Gastrocnemius medialis (tissue), 4 donors: ENCODE data around the gene HYAL4. TPM values are rescaled to one million over a fixed set of nuclear protein-coding genes. Genes with fewer than 3 reads are reported as not detected.

Experiments
- ATAC-seq, 2 donors: fragments of 150-250 bp; one replicate each; pipeline ENCODE4 v1.9.1; 2016
- DNase-seq, 2 donors: peaks; one replicate each; pipeline ENCODE4 v3.0.0-alpha.2; 2019
- H3K27ac ChIP-seq, 4 donors: fragments of 200-600 bp; sonication (generic); 1 replicate in 1 of 4; 2 replicates in 3 of 4; pipeline ENCODE4 v1.5.1; 2016 to 2018; ENCODE audit warnings: mild to moderate bottlenecking in 2 of 4, moderate library complexity in 1 of 4
- H3K27me3 ChIP-seq, 3 donors: fragments of 200-600 bp; sonication (generic) in 2 of 3; 1 replicate in 1 of 3; 2 replicates in 2 of 3; pipeline versions ENCODE4 v1.5.1 to v1.6.0; 2016 to 2019; ENCODE audit warnings: mild to moderate bottlenecking in 1 of 3, moderate library complexity in 1 of 3
- H3K36me3 ChIP-seq, 2 donors: fragments of 200-600 bp; sonication (generic) in 1 of 2; one replicate each; pipeline ENCODE4 v1.5.1; 2017 to 2018
- H3K4me1 ChIP-seq, 2 donors: fragments of 200-600 bp; sonication (generic) in 1 of 2; one replicate each; pipeline ENCODE4 v1.5.1; 2016 to 2017; ENCODE audit warnings: mild to moderate bottlenecking in 2 of 2
- H3K4me3 ChIP-seq, 4 donors: fragments of 200-600 bp; sonication (generic) in 3 of 4; 1 replicate in 1 of 4; 2 replicates in 3 of 4; pipeline ENCODE4 v1.5.1; 2016 to 2019; ENCODE audit warnings: mild to moderate bottlenecking in 2 of 4
- H3K9me3 ChIP-seq, 3 donors: fragments of 200-600 bp; sonication (generic) in 2 of 3; 1 replicate in 1 of 3; 2 replicates in 2 of 3; pipeline ENCODE4 v1.5.1; 2016 to 2019
- CTCF ChIP-seq, 5 experiments: fragments of 450-650 bp in 3 of 5; fragments of 200-600 bp in 2 of 5; sonication (generic) in 2 of 5; IDR thresholded peaks in 4 of 5; conservative IDR thresholded peaks in 1 of 5; 1 replicate in 4 of 5; 2 replicates in 1 of 5; pipeline ENCODE4 v1.5.1; 2016 to 2019; ENCODE audit warnings: antibody characterized with exemption in 5 of 5, mild to moderate bottlenecking in 3 of 5, moderate library complexity in 3 of 5
- POLR2A ChIP-seq, 2 donors: fragments of 450-650 bp; IDR thresholded peaks; one replicate each; pipeline ENCODE4 v1.6.1; 2017; ENCODE audit warnings: antibody characterized with exemption in 2 of 2, mild to moderate bottlenecking in 2 of 2, moderate library complexity in 2 of 2
- in situ Hi-C, 4 donors: fragments of 200-750 bp; cut with MboI; loops; one replicate each; pipeline versions ENCODE4 v1.15.0 to v1.8.0; 2017; ENCODE audit warnings: low sequenced_read_pairs in 4 of 4
- intact Hi-C: fragments of 100-400 bp; cut with DNase I; formaldehyde crosslinking; loops from one replicate; pipeline ENCODE4 v1.15.1; 2023; ENCODE audit warnings: low total_unique reads
- total RNA-seq, 4 donors: library from RNA; depleted of rRNA; stranded (reverse); fragments of >200 nt; gene quantifications; one replicate each; pipeline versions ENCODE4 v1.1.0 to v1.2.3, GENCODE V29; 2016

The HYAL4 gene
- total RNA-seq, 4 donors from 2014 or later, result 0.73 to 11.0 (median 5.7) TPM

GRCh38 chr7:123863461-123863860, 18.5 kb downstream of the HYAL4 start:
- no peaks in the 10 kb centered on the region for H3K9me3 ChIP-seq
- intact Hi-C loops, result loop anchor here (10.0 kb wide), 1 partner anchor 369 kb away; no protein-coding TSS in a partner anchor
- no peaks in the 10 kb centered on the region for H3K27me3 ChIP-seq
- no peak for TF ChIP-seq CTCF (IDR thresholded peaks at IDR 0.05 in 4 of 5, conservative IDR thresholded peaks at IDR 0.05 in 1 of 5)
- no peak for TF ChIP-seq POLR2A (IDR thresholded peaks at IDR 0.05)
- peak overlapping the region in 1 of 4 donors; percentile 31 for H3K27ac ChIP-seq
- H3K4me1 ChIP-seq, result peaks cover 10 to 22% of the 10 kb centered on the region in 2 donors
- DNase-seq (no peak), ATAC-seq (no peak)
- H3K4me3 ChIP-seq, result no peak overlapping the region
- in situ Hi-C loops, result loop anchor here (5.0 to 25.0 kb wide), 8 partner anchors 59 to 289 kb away; no protein-coding TSS in a partner anchor
- H3K36me3 ChIP-seq, result no peaks in the 10 kb centered on the region

- no peak for TF ChIP-seq POLR2A (IDR thresholded peaks at IDR 0.05)
- no peak for TF ChIP-seq CTCF (IDR thresholded peaks at IDR 0.05 in 4 of 5, conservative IDR thresholded peaks at IDR 0.05 in 1 of 5)
- Histone ChIP-seq H3K27ac (peak overlapping the region in 1 of 4 donors; percentile 31), H3K9me3 (no peaks in the 10 kb centered on the region), H3K27me3 (no peaks in the 10 kb centered on the region), H3K4me3 (no peak overlapping the region), H3K36me3 (no peaks in the 10 kb centered on the region), H3K4me1 (peaks cover 10 to 22% of the 10 kb centered on the region in 2 donors)
- intact Hi-C loops (loop anchor here (2.0 to 10.0 kb wide), 4 partner anchors 65 to 369 kb away; no protein-coding TSS in a partner anchor), in situ Hi-C loops (loop anchor here (5.0 to 25.0 kb wide), 8 partner anchors 59 to 289 kb away; no protein-coding TSS in a partner anchor)
- DNase-seq (no peak), ATAC-seq (no peak)
Measured at GRCh38 chr7:123864012-123864411, 19.0 kb downstream of the HYAL4 start.

GRCh38 chr7:123864436-123864835, 19.5 kb downstream of the HYAL4 start:
- Histone ChIP-seq H3K9me3 (no peaks in the 10 kb centered on the region), H3K27ac (peak overlapping the region in 1 of 4 donors; percentile 31), H3K4me1 (peaks cover 10 to 22% of the 10 kb centered on the region in 2 donors), H3K4me3 (no peak overlapping the region), H3K36me3 (no peaks in the 10 kb centered on the region), H3K27me3 (no peaks in the 10 kb centered on the region)
- ATAC-seq (no peak), DNase-seq (no peak)
- intact Hi-C loops (loop anchor here (2.0 to 10.0 kb wide), 4 partner anchors 66 to 370 kb away; no protein-coding TSS in a partner anchor), in situ Hi-C loops (loop anchor here (5.0 to 25.0 kb wide), 8 partner anchors 60 to 290 kb away; no protein-coding TSS in a partner anchor)
- TF ChIP-seq POLR2A (IDR thresholded peaks at IDR 0.05) (no peak), CTCF (IDR thresholded peaks at IDR 0.05 in 4 of 5, conservative IDR thresholded peaks at IDR 0.05 in 1 of 5) (no peak)

- DNase-seq, result no peak
- no peak for TF ChIP-seq POLR2A (IDR thresholded peaks at IDR 0.05)
- TF ChIP-seq CTCF (IDR thresholded peaks at IDR 0.05 in 4 of 5, conservative IDR thresholded peaks at IDR 0.05 in 1 of 5), result no peak
- intact Hi-C loops, result loop anchor here (2.0 to 10.0 kb wide), 4 partner anchors 66 to 370 kb away; no protein-coding TSS in a partner anchor
- Histone ChIP-seq H3K4me1 (peaks cover 10 to 22% of the 10 kb centered on the region in 2 donors), H3K4me3 (no peak overlapping the region), H3K27ac (peak overlapping the region in 1 of 4 donors; percentile 31), H3K9me3 (no peaks in the 10 kb centered on the region), H3K27me3 (no peaks in the 10 kb centered on the region), H3K36me3 (no peaks in the 10 kb centered on the region)
- ATAC-seq, result no peak
- in situ Hi-C loops, result loop anchor here (5.0 to 25.0 kb wide), 8 partner anchors 60 to 290 kb away; no protein-coding TSS in a partner anchor
Measured at GRCh38 chr7:123864966-123865365, 20.0 kb downstream of the HYAL4 start.
